ENCODE measurements around the gene CHMP5.
A peak's percentile ranks its signal among the peaks of the same experiment; 100 is the strongest.
"Not testable (repeated sequence)": the region's sequence is repeated elsewhere in the genome, so short reads cannot be mapped to it uniquely, and the experiment has no call there.

The CHMP5 gene

DNA sequence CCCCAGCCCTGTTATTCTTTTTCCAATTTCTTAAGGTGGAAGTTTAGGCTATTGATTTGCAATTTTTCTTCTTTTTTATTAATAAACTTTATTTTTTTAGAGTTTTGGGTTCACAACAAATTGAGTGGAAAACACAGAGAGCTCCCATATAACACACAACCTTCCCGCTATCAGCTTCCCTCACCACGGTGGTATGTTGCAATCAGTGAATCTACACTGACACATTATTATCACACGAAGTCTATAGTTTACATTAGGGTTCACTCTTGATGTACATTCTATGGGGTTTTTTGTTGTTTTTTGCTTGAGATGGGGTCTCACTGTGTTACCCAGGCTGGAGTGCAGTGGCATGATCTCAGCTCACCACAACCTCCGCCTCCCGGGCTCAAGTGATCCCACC lies 20.7 kb downstream of the CHMP5 start:
- FAIRE-seq: no peak

DNA sequence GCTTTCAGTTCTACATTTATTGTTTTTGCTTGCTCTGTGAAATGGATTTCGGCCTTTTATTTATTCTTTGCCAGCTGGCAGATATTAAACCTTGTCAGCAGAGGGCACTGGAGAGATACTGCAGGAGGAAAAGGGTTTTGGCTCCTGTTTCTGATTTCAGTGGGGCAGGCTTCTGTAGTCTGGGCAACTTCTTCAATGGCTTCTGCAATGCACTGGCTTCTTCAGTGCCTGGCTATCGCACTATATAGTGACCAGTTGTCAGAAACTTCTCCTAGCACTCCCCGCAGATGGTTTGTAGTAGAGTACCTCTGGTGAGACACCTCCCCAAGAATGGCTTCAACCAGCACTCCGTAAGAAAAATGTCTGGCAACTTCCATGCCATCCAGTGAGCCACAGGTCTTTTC lies 22.2 kb downstream of the CHMP5 start:
- FAIRE-seq: peak; percentile 84

DNA sequence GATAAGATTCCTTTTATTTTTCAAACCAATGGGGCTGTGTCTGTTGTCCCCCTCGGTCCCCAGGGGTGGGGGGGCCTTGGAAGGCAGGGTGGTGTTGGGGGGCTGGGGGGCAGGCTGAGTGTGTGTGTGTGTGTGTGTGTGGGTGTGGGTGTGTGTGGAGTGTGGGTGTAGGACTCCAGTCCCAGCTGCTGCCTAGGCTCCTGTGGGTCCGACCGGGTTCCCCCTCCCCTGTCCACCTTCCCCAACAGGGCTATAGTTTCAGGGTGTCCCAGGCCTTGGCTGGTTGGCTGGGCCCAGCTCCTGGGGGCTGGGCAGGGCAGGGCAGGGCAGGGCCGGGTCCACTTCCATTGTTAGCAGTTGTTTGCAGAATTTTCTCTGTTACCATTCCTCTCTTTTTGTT lies 23.4 kb downstream of the CHMP5 start:
- FAIRE-seq: no peak

DNA sequence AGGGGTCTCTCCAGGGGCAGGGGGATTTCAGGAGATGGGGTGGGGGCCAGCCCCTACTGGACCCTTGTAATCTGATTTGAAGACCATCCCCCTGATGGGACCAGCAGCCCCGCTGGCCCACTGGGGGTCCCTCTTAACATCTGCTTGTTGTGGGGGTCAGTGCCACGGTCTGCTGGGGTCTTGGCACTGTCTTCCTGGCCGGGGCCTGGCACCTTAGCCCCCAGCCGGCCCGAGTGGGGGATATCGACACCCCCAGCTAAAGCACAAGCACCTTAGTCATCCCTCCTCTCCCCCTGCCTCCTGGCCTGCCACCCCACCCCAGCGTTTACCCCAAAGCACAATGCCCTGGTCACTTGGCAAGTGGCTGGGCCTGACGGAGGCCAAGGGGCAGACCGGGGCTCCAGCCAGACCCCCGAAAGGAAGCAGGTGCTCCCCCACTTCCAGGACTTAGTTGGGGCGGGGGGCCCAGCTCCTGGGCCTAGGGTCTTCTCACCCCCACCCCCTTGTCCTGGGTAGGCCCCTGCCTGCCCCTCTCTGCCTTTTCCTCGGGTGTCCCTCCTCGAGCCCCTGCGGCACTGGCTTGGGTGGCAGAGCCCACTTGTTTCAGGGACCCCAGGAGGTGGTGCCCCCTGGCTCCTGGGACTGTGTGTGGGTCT lies 24.1 kb downstream of the CHMP5 start:
- FAIRE-seq: no peak

DNA sequence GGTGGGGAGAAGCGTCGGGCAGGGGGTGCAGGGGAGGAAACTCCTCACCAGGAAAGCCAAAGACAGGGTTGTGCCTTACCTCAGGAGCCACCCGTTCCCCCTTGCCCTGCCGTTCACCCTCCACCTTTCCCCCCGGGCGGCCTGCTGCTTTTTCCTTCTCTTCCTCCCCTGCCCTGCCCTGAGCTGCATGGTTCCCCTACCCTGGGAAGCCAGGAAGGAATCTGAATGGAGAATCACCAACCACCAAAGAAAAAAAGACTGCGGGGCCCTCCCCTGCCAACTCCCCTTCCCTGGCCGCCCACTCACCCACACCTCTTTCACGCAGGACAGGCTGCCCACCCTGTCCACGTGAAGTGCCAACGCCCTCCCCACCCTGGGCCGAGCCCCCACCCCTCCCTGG lies 24.6 kb downstream of the CHMP5 start:
- no peak for FAIRE-seq

DNA sequence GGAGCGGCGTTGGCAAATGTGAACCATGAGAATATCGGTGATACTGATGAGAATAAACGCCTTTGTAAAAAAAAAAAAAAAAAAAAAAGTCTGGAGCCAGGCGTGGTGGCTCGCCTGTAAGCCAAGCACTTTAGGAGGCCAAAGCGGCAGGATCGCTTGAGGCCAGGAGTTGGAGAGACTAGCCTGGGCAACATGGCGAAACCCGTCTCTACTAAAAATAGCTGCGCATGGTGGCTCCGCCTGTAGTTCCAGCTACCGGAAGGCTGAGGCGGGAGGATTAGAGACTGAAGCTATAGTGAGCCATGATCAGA lies 25.0 kb downstream of the CHMP5 start:
- no peak for FAIRE-seq

DNA sequence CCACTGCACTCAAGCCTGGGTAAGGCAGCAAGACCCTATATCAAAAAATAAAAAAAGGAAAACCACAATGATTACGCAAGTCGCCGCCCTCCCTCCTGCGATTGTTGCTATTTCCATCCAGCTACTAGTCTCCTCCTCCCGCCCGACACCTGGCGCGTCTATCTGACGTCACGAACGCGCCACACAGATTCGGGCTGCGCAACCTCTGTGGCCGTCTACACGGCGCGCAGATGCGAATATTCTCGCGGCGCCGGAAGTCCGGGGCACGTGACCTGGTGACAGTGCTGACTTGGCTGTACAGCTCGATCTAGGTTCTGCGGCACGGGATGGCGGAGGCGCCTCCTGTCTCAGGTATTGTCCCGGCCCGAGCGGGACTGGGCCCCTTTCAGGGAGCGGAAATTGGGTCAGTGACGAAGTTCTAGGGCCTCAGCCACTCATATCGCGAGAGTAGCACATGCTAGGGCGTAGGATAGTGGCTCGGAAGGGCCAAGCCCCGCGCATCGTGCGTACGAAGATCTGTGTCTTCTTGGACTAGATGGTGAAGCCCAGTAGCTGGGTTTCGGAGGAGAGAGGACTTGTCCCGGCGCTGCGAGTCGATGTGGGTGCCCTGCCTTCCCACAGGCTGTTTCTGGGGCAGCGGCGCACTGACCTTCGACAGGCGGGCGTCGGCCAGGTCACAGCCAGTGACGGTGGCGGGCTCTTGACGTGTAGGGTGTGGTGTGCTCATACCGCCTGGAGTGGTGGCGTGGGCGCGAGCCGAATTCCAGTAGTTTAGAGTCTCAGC lies 25.6 kb downstream of the CHMP5 start, which contains the start of gene NFX1:
Gene NFX1 (plus strand): TSS at position 270 of the 784 bp plus-strand sequence. CDS start 57 bp downstream, at position 327.
- FAIRE-seq: peak; percentile 76

DNA sequence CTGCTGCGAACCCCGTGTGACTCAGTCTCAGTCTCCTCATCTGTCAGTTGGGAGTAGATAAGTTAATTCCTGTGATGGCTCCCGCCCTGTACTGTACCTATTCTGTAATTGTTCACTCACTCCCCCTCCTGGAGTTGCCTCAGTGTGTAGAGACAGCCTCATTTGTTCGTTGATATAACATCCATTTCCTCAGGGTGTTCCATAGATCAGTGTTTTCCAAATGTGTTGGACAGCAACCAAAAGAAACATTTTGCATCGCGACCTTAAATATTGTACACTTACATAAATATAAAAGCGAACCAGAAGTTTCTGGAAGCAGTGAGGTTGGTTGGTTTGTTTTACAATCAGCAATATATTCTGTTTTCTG lies 26.2 kb downstream of the CHMP5 start:
- FAIRE-seq: no peak

DNA sequence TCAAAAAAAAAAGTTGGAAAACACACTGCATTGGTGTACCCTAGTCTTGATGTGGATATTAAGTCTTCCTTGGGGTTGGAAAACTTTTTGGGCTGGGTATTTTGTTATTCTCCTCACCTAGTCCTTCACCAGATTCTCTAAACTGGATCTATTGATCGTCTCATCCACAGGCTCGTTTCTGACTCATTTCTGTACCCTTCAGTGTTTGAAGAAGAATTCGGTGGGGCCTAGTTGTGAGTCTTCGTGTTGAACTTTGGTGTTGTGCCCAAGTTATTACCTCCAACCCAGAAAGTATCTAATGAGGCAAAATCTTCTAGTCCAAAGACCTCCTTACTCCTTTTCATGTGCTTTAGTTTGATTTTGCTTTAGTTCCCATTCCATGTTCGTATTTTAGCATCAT lies 27.1 kb downstream of the CHMP5 start:
- FAIRE-seq: no peak

DNA sequence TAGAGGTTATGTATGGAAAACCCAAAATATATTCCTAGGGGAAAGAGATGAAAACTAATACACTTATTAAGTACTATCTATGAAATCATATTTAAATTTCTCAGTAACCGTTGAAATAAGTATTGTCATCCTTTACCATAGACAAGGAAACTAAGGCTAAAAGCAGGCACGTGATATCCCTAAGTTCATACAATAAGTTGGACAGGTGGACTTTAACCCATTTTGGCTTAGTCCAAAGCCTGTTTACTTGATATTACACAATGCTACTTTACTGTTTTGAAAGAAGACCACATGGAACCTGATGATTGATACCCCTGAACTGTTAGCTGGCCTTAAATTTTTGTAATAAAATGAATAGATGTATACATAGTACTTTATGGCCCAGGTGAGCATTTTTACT lies 28.9 kb downstream of the CHMP5 start:
- no peak for FAIRE-seq

DNA sequence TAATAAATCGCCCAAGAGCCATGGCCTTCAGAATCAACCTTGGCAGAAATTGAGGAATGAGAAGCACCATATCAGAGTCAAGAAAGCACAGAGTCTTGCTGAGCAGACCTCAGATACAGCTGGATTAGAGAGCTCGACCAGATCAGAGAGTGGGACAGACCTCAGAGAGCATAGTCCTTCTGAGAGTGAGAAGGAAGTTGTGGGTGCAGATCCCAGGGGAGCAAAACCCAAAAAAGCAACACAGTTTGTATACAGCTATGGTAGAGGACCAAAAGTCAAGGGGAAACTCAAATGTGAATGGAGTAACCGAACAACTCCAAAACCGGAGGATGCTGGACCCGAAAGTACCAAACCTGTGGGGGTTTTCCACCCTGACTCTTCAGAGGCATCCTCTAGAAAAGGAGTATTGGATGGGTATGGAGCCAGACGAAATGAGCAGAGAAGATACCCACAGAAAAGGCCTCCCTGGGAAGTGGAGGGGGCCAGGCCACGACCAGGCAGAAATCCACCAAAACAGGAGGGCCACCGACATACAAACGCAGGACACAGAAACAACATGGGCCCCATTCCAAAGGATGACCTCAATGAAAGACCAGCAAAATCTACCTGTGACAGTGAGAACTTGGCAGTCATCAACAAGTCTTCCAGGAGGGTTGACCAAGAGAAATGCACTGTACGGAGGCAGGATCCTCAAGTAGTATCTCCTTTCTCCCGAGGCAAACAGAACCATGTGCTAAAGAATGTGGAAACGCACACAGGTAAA lies 30.0 kb downstream of the CHMP5 start:
- FAIRE-seq: no peak

DNA sequence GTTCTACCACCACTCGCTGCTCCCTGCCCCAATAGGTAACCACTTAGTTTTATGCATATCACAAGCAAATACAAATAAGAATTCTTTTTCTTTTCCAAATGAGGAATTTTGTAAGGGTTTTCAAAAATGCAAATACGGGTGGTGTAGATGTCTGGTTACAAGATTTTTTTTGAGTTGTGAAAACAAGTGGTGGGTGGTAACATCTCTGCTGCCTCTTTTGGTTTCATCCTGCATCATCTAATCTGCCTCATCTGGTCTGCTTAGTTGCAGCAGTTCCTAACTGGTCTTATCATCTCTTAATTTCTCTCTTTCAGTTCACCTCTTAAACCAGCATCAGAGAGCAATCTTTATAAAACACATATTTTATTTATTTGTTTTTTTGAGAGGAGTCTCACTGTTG lies 30.7 kb downstream of the CHMP5 start:
- no peak for FAIRE-seq

DNA sequence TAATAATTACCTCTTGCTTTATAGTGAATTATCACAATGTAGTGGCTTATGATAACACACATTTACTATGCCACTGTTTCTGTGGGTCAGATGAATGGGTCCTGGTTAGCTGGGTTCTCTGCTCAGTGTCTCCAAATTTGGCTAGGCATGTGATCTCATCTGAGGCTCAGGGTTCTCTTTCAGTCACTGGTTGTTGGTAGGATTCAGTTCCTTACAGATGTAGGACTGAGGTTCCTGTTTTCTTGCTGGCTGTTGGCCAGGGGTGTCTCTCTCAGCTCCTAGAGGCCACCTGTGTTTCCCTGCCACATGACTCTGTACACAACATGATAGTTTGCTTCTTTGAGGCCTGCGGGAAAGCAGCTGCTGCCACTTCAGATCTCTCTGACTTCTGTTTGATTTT lies 32.6 kb downstream of the CHMP5 start:
- FAIRE-seq: no peak

DNA sequence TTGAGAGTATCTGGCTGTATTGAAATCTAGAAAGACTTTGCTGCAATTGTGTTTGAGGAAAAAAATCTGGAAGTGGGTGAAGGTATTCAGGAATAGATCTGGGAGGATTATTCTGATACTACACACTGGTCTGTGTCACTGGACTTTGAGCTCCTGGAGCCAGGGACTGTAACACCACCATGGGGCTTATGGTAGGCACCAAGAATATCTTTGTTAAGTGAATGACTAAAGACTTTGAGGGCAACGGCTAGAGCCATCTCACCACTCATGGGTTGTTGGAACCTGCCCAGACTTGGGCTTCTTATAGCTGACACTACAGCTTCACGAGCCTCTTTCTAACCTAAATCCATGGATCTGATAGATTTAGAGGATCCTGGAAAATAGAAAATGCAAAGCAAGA lies 35.7 kb downstream of the CHMP5 start:
- FAIRE-seq: no peak

DNA sequence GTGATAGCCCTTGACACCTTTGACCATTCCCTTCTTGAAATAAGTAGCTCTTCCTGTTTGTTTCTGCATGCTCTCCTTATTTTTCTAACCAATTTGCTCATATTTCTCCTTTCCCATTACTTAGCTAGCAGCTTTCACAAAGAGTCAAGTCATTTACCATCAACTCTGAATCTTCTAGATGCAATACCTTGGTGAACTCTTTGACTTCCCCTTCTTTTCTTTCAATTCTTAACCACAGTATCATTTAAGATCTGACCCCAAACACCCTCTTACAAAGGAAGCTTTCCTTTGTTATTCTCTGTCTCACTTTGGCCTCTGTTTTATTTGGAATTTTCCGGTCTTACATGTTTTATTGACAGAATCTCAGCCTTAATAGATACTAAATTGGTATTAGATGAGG lies 39.5 kb downstream of the CHMP5 start:
- FAIRE-seq: no peak

DNA sequence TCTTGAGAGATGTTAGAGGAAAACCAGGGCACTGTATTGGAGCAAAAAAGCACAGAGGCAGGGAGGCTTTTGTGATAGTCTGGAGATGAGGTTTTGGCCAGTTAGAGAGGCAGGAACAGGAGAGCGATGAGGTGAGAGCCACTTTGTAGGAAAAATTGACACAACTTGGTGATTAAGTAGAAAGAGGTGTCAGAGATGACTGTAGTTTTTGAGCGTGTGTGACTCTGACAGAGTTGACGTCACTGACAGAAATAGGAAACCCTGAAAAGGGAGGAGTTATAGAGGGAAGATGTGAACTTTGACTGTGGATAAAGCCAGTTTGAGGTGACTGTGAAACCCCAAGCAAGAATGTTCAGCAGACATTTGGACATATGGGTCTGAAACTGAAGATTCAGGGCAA lies 41.2 kb downstream of the CHMP5 start:
- no peak for FAIRE-seq

DNA sequence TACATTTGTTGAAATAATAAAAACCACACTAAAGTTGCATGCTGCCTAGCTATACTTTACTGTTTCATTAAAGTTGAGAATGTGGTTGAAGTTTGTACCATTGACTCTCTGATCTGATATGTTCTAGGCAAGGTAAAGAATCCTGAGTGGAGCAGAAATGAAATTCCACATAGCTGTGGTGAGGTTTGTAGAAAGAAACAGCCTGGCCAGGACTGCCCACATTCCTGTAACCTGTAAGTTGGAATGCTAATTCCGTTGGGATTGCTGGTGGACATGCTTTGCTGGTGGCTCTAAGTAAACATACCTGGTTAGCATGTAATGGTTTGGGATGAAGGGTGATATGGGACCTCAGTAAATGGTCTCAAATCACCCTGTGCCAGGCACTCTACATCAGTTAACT lies 42.2 kb downstream of the CHMP5 start:
- no peak for FAIRE-seq

DNA sequence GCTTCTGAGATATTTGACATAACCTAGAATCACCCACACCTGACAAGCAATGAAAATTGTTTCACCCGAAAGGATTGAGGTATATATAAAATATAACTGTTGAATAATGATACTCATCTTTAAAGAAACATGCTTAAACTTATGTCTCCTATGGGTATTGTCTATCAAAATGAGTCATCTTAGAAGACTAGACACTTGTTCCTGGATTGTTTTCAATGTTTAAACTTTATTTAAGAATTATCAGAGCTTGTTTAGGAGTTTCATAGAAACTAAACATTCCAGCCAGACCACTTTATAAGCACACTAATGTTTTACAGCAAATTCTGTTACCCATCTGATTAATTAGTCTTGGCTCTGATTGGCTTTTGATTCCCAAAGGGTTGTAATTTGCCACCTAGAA lies 45.1 kb downstream of the CHMP5 start:
- no peak for FAIRE-seq

DNA sequence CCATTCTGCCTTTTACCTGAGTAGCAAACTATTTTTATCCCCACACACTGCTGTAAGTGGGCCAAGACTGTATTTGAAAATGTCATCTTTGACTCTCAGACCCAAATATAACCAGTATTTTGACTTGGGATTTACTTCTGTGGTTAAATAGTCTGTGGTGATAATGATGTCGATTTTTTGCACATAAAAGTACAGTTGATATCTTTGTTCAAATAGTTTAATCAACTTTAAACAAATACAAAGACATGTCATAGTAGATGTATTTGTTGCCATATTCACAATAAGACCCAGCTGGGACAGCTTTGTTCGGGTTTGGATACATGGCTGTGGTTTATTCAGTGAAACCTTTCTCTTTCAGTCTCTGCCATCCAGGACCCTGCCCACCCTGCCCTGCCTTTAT lies 45.9 kb downstream of the CHMP5 start:
- no peak for FAIRE-seq

DNA sequence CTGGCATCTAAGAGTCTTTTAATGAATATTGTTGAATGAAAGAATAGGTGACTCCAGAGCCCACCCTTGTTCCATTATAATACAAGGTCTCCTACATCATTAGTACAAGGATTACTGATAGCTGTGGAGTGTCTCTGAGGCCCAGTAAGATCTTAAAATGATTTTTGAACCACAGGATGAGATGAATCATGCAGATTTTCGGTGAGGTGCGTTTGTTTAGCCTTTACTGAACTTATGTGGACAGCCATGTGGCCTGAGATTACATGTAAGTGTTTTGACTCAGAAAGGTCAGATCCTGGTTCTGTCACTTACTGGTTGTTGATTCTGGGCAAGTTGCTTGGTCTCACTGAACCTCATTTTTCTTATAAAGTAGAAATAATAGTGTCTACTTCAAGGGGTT lies 47.1 kb downstream of the CHMP5 start:
- FAIRE-seq: no peak

DNA sequence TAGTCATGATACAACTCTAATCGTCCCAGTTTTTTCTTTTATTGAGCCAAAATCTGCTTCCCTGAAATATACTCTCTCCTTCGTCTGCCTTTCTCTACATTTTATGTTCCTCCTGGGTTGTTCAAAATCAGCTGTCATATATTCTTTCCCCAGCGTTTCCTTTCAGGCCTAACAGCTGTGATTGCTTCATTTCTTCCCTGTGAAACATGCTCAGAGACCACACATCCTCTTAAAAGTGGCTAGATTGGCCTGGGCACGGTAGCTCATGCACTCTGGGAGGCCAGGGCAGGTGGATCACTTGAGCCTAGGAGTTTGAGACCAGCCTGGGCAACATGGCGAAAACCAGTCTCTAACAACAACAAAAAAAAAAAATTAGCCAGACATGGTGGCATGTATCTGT lies 50.5 kb downstream of the CHMP5 start:
- FAIRE-seq: no peak

DNA sequence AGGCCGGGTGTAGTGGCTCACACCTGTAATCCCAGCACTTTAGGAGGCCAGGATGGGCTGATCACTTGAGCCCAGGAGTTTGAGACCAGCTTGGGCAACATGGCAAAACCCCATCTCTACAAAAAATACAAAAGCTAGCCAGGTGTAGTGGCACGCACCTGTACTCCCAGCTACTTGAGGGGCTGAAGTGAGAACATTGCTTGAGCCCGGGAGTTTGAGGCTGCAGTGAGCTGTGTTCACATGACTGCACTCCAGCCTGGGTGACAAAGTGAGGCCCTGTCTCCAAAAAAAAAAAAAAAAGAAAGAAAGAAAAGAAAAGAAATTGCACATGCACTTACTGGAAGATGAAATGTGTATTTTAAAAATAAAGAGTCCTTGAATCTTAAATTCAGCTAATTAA lies 52.3 kb downstream of the CHMP5 start:
- not testable (repeated sequence) for FAIRE-seq

DNA sequence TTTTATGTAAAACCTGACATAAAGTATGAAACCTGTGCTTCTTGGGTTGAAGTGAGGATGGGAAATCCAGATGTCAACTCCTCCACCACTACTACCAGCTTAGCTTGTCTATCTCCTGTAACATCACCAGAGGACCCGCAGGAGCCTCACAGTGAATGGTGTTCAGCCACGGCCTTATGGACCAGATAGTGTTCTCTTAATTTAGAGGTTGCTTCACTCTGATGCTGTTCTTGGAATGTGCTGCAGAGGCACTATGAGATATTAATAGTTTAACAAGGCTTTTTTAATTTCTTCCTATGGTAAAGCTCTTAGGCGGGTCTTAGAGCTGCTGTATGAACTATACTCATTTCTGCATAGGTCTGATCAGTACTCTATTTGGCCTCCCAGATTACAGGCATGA lies 53.4 kb downstream of the CHMP5 start:
- no peak for FAIRE-seq

DNA sequence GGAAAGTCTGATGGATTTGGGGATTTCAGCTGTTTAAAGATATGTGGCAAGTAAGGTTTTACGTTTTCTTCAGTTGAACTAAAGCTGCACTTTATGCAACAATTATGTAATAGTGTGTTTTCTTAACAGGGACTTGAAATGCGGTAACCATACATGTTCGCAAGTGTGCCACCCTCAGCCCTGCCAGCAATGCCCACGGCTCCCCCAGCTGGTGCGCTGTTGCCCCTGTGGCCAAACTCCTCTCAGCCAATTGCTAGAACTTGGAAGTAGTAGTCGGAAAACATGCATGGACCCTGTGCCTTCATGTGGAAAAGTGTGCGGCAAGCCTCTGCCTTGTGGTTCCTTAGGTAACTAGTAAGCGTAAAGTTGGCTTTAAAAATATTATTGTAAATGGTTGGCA lies 53.9 kb downstream of the CHMP5 start:
- no peak for FAIRE-seq
